GM06990 (cell line): ENCODE measurements around the gene KLF4.

Experiments used
- DNase-seq: peaks from one replicate; pipeline ENCODE4 v3.0.0-alpha.2; 2011; ENCODE audit not compliant: insufficient read length; ENCODE audit errors: extremely low read depth
- H3K27me3 ChIP-seq: replicated peaks from 2 replicates; pipeline ENCODE4 v1.6.0; 2011; ENCODE audit warnings: low read length; ENCODE audit not compliant: control insufficient read depth, insufficient read depth
- H3K36me3 ChIP-seq: 2 replicates; pipeline ENCODE4 v1.5.1; 2011; ENCODE audit warnings: low read length; ENCODE audit not compliant: control insufficient read depth, insufficient read depth
- H3K4me3 ChIP-seq: replicated peaks from 2 replicates; pipeline ENCODE4 v1.5.1; 2011; ENCODE audit warnings: low read depth, mild to moderate bottlenecking, control low read depth, low read length
- TF ChIP-seq, protein P1 (sequence below): IDR thresholded peaks from 2 replicates; pipeline ENCODE4 v1.5.1; 2011; ENCODE audit warnings: low read length, control low read depth, mild to moderate bottlenecking, inconsistent platforms; ENCODE audit not compliant: insufficient read depth, poor library complexity, severe bottlenecking

KLF4 gene

DNA sequence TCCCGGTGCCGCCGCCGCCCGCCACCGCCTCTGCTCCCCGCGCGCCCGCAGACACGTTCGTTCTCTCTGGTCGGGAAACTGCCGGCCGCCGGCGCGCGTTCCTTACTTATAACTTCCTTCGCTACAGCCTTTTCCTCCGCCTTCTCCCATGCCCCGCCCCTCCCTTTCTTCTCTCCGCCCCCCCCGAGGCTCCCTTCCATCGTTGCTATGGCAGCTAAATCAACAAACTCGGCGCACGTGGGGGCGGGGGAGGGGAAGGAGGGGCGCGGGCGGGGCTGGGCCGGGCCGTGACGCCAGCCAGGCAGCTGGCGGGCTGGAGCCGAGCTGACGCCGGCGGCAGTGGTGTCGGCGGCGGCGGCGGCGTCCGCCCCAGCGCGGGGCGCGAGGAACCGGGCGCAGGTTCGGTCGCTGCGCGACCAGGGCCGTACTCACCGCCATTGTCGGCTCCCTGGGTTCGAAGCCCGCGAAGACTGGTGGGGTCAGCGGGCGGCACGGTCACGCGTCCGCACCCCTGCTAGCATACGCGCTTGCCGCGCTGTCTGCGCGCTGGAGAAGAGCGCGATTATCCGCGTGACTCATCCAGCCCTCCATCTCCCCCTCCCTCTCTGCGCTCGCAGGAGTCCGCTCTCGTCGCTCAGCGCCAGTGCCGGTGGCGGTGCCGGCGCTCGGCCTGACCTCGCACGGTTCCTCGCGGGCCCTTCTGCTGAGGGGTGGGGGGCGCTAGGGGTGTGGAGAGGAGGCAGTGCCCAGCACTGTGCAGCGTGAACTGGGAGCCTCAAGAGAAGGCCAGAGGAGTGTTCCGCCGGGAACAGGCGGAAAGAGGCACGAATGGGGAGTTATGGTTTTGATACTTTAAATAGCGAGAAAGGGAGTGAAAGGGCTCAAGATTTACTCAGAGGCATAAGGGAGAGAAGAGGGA is at the start of gene KLF4:
Gene KLF4 (minus strand): TSS at position 83 of the 919 bp plus-strand sequence. CDS start 597 bp downstream, outside the sequence.
- peak; percentile 83 for DNase-seq
- Histone ChIP-seq H3K27me3 (peaks cover 4% of the 10 kb centered on the region; the same call in 1 of the 2 replicates), H3K36me3 (no peaks in the 10 kb centered on the region), H3K4me3 (peak within 1 kb of the TSS; percentile 48)
- TF ChIP-seq, protein P1, sequence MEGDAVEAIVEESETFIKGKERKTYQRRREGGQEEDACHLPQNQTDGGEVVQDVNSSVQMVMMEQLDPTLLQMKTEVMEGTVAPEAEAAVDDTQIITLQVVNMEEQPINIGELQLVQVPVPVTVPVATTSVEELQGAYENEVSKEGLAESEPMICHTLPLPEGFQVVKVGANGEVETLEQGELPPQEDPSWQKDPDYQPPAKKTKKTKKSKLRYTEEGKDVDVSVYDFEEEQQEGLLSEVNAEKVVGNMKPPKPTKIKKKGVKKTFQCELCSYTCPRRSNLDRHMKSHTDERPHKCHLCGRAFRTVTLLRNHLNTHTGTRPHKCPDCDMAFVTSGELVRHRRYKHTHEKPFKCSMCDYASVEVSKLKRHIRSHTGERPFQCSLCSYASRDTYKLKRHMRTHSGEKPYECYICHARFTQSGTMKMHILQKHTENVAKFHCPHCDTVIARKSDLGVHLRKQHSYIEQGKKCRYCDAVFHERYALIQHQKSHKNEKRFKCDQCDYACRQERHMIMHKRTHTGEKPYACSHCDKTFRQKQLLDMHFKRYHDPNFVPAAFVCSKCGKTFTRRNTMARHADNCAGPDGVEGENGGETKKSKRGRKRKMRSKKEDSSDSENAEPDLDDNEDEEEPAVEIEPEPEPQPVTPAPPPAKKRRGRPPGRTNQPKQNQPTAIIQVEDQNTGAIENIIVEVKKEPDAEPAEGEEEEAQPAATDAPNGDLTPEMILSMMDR, result no peak

DNA sequence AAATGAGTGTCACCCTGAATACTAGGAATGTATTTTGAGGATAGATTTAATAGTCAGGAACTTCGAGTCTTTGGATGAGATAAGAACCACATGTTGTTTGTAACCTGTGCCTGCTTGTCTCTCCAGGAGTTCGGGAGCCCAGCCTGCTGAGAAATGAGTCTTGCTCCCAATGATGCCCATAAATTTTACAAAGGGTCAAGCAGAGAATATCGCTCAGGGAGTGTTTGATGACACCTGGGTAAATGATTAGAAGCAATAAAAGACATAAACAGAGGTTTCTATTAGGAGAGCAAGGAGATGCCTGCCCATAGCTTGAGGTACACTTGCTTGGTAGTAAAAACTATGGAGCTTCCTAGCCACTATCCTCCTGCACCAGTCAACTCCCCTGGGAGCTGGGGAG is 46.9 kb upstream of the KLF4 start:
- H3K27me3 ChIP-seq, result no peaks in the 10 kb centered on the region
- no peaks in the 10 kb centered on the region for H3K36me3 ChIP-seq
- TF ChIP-seq, protein P1, result no peak
- DNase-seq, result no peak
- H3K4me3 ChIP-seq, result no peak overlapping the region

GRCh38 chr9:107534510-107535078 is 45.0 kb upstream of the KLF4 start:
- no peak for DNase-seq
- TF ChIP-seq, protein P1, result no peak
- no peak overlapping the region for H3K4me3 ChIP-seq
- H3K27me3 ChIP-seq, result no peaks in the 10 kb centered on the region
- H3K36me3 ChIP-seq, result no peaks in the 10 kb centered on the region

DNA sequence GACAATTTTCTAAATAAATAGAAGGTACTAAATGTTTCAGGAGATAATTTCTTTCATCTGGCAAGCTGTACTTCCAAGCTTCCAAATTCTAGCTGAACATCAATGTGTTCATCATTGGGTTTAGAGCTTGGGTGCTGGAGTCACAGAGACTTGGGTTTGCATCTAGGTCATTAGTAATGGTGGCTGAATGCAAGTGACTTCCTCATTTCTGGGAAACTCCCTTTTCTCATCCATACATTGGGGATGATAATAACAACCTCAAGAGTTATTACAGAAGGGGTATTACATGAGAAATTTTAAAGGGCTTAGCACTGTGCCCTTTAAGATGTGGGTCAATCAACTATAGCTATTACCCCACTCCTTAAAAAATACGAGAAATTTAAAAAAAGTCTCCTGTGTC is 41.1 kb upstream of the KLF4 start:
- Histone ChIP-seq H3K36me3 (no peaks in the 10 kb centered on the region), H3K4me3 (no peak overlapping the region), H3K27me3 (no peaks in the 10 kb centered on the region)
- TF ChIP-seq, protein P1, result no peak
- peak; percentile 9 for DNase-seq

GRCh38 chr9:107528686-107529085 is 39.1 kb upstream of the KLF4 start:
- no peak for DNase-seq
- H3K36me3 ChIP-seq, result no peaks in the 10 kb centered on the region
- TF ChIP-seq, protein P1, result no peak
- H3K27me3 ChIP-seq, result no peaks in the 10 kb centered on the region
- no peak overlapping the region for H3K4me3 ChIP-seq
